H1 (cell line): ENCODE results near the gene OXLD1.

Source experiments
- EP300 ChIP-seq, 2 experiments: IDR thresholded peaks; 1 replicate in 1 of 2; 2 replicates in 1 of 2; pipeline ENCODE4 v1.6.1; 2011 to 2012; ENCODE audit warnings: low read depth in 2 of 2, low read length in 2 of 2, mild to moderate bottlenecking in 2 of 2, borderline replicate concordance in 1 of 2, inconsistent platforms in 1 of 2, moderate library complexity in 1 of 2
- EZH2 ChIP-seq: fragments of 200-600 bp; sonication (generic); IDR thresholded peaks from 2 replicates; pipeline ENCODE4 v1.7.1; 2012; ENCODE audit warnings: low read depth, mild to moderate bottlenecking, moderate library complexity, low read length, inconsistent platforms; ENCODE audit not compliant: severe bottlenecking
- JUND ChIP-seq: IDR thresholded peaks from 2 replicates; pipeline ENCODE4 v1.6.1; 2011; ENCODE audit warnings: mild to moderate bottlenecking, improper control_type of control experiment, low read length
- KDM1A ChIP-seq: fragments of 200-600, 300-600 bp; sonication (generic); IDR thresholded peaks from 2 replicates; pipeline ENCODE4 v1.7.1; 2016; ENCODE audit warnings: mild to moderate bottlenecking, low read length, borderline replicate concordance
- POLR2A ChIP-seq, 2 experiments: IDR thresholded peaks; 1 replicate in 1 of 2; 2 replicates in 1 of 2; pipeline ENCODE4 v1.6.1; 2011; ENCODE audit warnings: low read depth in 2 of 2, low read length in 2 of 2, mild to moderate bottlenecking in 2 of 2; ENCODE audit errors: control extremely low read depth in 1 of 2
- POLR2AphosphoS5 ChIP-seq: IDR thresholded peaks from 2 replicates; pipeline ENCODE4 v1.6.1; 2011; ENCODE audit warnings: low read depth, low read length
- RAD21 ChIP-seq, 2 experiments: IDR thresholded peaks in 1 of 2; conservative IDR thresholded peaks in 1 of 2; 2 replicates each; pipeline ENCODE4 v1.6.1; 2011; ENCODE audit warnings: low read depth in 2 of 2, low read length in 2 of 2, improper control_type of control experiment in 1 of 2, inconsistent platforms in 1 of 2, mild to moderate bottlenecking in 1 of 2, moderate library complexity in 1 of 2
- SRF ChIP-seq: IDR thresholded peaks from 2 replicates; pipeline ENCODE4 v1.6.1; 2011; ENCODE audit warnings: mild to moderate bottlenecking, low read depth, low read length, moderate library complexity
- TBP ChIP-seq: IDR thresholded peaks from 2 replicates; pipeline ENCODE4 v1.6.1; 2011; ENCODE audit warnings: low read depth, low read length, improper control_type of control experiment
- TF ChIP-seq, protein P1 (sequence below): IDR thresholded peaks from 2 replicates; pipeline ENCODE4 v1.6.1; 2012; ENCODE audit warnings: inconsistent platforms
- TF ChIP-seq, protein P2 (sequence below), 3 experiments: IDR thresholded peaks; 1 replicate in 2 of 3; 2 replicates in 1 of 3; pipeline versions ENCODE4 v1.5.1 to v1.6.1; 2011; ENCODE audit warnings: low read length in 3 of 3, mild to moderate bottlenecking in 3 of 3, inconsistent platforms in 2 of 3, low read depth in 1 of 3, moderate library complexity in 1 of 3; ENCODE audit not compliant: insufficient read depth in 1 of 3; ENCODE audit errors: control extremely low read depth in 1 of 3
- TF ChIP-seq, protein P3 (sequence below): IDR thresholded peaks from 2 replicates; pipeline ENCODE4 v1.6.1; 2011; ENCODE audit warnings: low read depth, mild to moderate bottlenecking, low read length; ENCODE audit not compliant: insufficient read depth

DNA sequence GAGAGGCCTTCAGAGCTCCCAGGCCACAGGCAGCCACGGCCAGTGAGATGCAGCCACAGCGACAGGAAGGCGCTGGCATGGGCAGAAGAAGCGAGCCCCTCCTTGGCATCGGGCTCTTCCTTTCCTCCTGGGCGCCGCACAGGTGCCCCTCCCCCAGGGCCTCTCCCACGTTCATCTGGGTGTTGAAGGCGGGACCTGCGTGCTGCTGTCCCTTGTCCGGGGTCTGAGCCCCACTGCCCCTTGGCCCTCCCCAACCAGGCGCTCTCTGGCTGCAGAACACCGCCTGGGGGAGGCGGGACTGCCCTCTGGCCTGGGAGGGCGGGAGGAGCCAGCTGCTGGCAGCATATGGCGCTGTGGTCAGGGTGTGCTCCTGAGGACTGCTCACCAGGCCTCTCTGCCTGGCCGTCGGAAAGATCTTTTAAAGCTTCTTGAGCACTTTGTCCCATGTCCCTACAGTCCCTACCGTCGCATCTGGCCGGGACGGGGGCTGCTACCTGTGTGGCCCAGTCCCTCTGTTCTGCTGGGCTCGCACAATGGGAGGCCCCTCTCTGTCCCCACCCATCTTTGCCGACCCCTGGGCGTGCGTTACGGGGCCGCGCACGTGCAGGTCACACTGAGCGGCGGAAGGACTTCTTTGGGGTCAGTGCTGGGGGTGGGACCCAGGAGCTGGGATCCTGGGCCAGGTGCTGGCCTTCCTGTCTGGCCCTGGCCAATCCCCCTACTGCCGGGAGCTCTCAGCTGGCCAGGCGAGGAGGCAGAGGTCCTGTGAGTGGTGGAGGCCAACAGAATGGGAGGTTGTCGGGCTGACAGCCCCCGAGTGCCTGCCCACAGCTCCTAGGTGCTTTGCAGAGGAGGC lies 47.4 kb upstream of the OXLD1 start:
- TF ChIP-seq, protein P1, sequence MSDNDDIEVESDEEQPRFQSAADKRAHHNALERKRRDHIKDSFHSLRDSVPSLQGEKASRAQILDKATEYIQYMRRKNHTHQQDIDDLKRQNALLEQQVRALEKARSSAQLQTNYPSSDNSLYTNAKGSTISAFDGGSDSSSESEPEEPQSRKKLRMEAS = no peak
- TF ChIP-seq SRF (no peak), RAD21 (IDR thresholded peaks at IDR 0.05 in 1 of 2, conservative IDR thresholded peaks at IDR 0.05 in 1 of 2; ENCODE audit: low read depth in 2 of 2, low read length in 2 of 2) (no peak), KDM1A (no peak), EZH2 (no peak), POLR2A (IDR thresholded peaks at IDR 0.05; ENCODE audit: control extremely low read depth in 1 of 2, low read depth in 2 of 2, low read length in 2 of 2) (no peak), POLR2AphosphoS5 (no peak), EP300 (IDR thresholded peaks at IDR 0.05; ENCODE audit: borderline replicate concordance in 1 of 2, low read depth in 2 of 2, low read length in 2 of 2) (no peak), JUND (no peak), TBP (no peak)
- TF ChIP-seq, protein P2, sequence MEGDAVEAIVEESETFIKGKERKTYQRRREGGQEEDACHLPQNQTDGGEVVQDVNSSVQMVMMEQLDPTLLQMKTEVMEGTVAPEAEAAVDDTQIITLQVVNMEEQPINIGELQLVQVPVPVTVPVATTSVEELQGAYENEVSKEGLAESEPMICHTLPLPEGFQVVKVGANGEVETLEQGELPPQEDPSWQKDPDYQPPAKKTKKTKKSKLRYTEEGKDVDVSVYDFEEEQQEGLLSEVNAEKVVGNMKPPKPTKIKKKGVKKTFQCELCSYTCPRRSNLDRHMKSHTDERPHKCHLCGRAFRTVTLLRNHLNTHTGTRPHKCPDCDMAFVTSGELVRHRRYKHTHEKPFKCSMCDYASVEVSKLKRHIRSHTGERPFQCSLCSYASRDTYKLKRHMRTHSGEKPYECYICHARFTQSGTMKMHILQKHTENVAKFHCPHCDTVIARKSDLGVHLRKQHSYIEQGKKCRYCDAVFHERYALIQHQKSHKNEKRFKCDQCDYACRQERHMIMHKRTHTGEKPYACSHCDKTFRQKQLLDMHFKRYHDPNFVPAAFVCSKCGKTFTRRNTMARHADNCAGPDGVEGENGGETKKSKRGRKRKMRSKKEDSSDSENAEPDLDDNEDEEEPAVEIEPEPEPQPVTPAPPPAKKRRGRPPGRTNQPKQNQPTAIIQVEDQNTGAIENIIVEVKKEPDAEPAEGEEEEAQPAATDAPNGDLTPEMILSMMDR (IDR thresholded peaks at IDR 0.05; ENCODE audit: control extremely low read depth in 1 of 3, insufficient read depth in 1 of 3, low read depth in 1 of 3, low read length in 3 of 3) = no peak
- TF ChIP-seq, protein P3, sequence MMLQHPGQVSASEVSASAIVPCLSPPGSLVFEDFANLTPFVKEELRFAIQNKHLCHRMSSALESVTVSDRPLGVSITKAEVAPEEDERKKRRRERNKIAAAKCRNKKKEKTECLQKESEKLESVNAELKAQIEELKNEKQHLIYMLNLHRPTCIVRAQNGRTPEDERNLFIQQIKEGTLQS = no peak
